MM.1S (cell line): ENCODE results near the gene TMA16.

Experiments used
- DNase-seq: peaks from one replicate; pipeline ENCODE4 v3.0.0-alpha.2; 2015
- H2AFZ ChIP-seq: fragments of 300-600 bp; sonication (generic); 2 replicates; pipeline ENCODE4 v1.6.0; 2016; ENCODE audit warnings: antibody characterized with exemption, low read length
- H3F3A ChIP-seq: fragments of 300-600 bp; sonication (generic); 2 replicates; pipeline ENCODE4 v1.6.1; 2016; ENCODE audit warnings: mild to moderate bottlenecking, antibody characterized with exemption, low read length, moderate library complexity, mixed read lengths; ENCODE audit not compliant: insufficient read depth
- H3K27ac ChIP-seq: fragments of 300-600 bp; sonication (generic); 2 replicates; pipeline ENCODE4 v1.5.1; 2016; ENCODE audit warnings: mild to moderate bottlenecking, low read length
- H3K27me3 ChIP-seq: fragments of 300-600 bp; sonication (generic); replicated peaks from 2 replicates; pipeline ENCODE4 v1.6.0; 2016; ENCODE audit warnings: low read length; ENCODE audit not compliant: insufficient read depth
- H3K36me3 ChIP-seq: fragments of 300-600 bp; sonication (generic); replicated peaks from 2 replicates; pipeline ENCODE4 v1.6.1; 2016; ENCODE audit warnings: mild to moderate bottlenecking, low read length, mixed read lengths; ENCODE audit not compliant: insufficient read depth
- H3K4me1 ChIP-seq: fragments of 300-600 bp; sonication (generic); 2 replicates; pipeline ENCODE4 v1.6.1; 2016; ENCODE audit warnings: low read length, mixed read lengths
- H3K4me2 ChIP-seq: fragments of 300-600 bp; sonication (generic); 2 replicates; pipeline ENCODE4 v1.6.0; 2016; ENCODE audit warnings: low read depth, low read length
- H3K4me3 ChIP-seq: fragments of 300-600 bp; sonication (generic); 2 replicates; pipeline ENCODE4 v1.5.1; 2016; ENCODE audit warnings: low read length, mixed read lengths
- H3K79me2 ChIP-seq: fragments of 300-600 bp; sonication (generic); 2 replicates; pipeline ENCODE4 v1.6.1; 2016; ENCODE audit warnings: mixed run types, low read length, mixed read lengths
- H3K9ac ChIP-seq: fragments of 300-600 bp; sonication (generic); 2 replicates; pipeline ENCODE4 v1.6.1; 2016; ENCODE audit warnings: low read length, mixed read lengths
- H3K9me2 ChIP-seq: fragments of 300-600 bp; sonication (generic); replicated peaks from 2 replicates; pipeline ENCODE4 v1.6.1; 2016; ENCODE audit warnings: mild to moderate bottlenecking, low read length, mixed read lengths; ENCODE audit not compliant: insufficient read depth
- H3K9me3 ChIP-seq: fragments of 300-600 bp; sonication (generic); replicated peaks from 2 replicates; pipeline ENCODE4 v1.6.1; 2016; ENCODE audit warnings: mild to moderate bottlenecking, low read length, mixed read lengths; ENCODE audit not compliant: insufficient read depth
- H4K20me1 ChIP-seq: fragments of 300-600 bp; sonication (generic); 2 replicates; pipeline ENCODE4 v1.6.1; 2016; ENCODE audit warnings: mild to moderate bottlenecking, low read length, moderate library complexity, mixed read lengths; ENCODE audit not compliant: insufficient read depth
- CTCF ChIP-seq: fragments of 300-600 bp; sonication (generic); IDR thresholded peaks from 2 replicates; pipeline ENCODE4 v1.5.1; 2016; ENCODE audit warnings: antibody characterized with exemption, low read length, mixed read lengths
- EZH2 ChIP-seq: fragments of 300-600 bp; sonication (generic); optimal IDR thresholded peaks from 2 replicates; pipeline ENCODE3; 2017; ENCODE audit warnings: low read depth, mild to moderate bottlenecking, antibody characterized with exemption, low read length, mixed read lengths
- EZH2phosphoT487 ChIP-seq: fragments of 300-600 bp; sonication (generic); IDR thresholded peaks from 2 replicates; pipeline ENCODE4 v1.6.1; 2018; ENCODE audit warnings: antibody characterized with exemption, low read length

TMA16 gene

GRCh38 chr4:163563592-163563991 lies 69.1 kb downstream of the TMA16 start:
- no peak overlapping the region for H3K4me2 ChIP-seq
- H3K4me1 ChIP-seq, result no peaks in the 10 kb centered on the region
- no peak for DNase-seq
- H3K9ac ChIP-seq, result no peak overlapping the region
- TF ChIP-seq CTCF, result no peak
- TF ChIP-seq EZH2, result no peak
- TF ChIP-seq EZH2phosphoT487, result no peak
- H3K79me2 ChIP-seq, result no peaks in the 10 kb centered on the region
- H3K4me3 ChIP-seq, result no peak overlapping the region
- no peaks in the 10 kb centered on the region for H3K9me2 ChIP-seq
- H3K36me3 ChIP-seq, result no peaks in the 10 kb centered on the region
- no peaks in the 10 kb centered on the region for H3K27me3 ChIP-seq
- no peaks in the 10 kb centered on the region for H3F3A ChIP-seq
- no peaks in the 10 kb centered on the region for H4K20me1 ChIP-seq
- no peak overlapping the region for H2AFZ ChIP-seq
- H3K27ac ChIP-seq, result no peak overlapping the region
- H3K9me3 ChIP-seq, result no peaks in the 10 kb centered on the region

- no peaks in the 10 kb centered on the region for H3K36me3 ChIP-seq
- H3K9me2 ChIP-seq, result no peaks in the 10 kb centered on the region
- no peak overlapping the region for H3K9ac ChIP-seq
- no peak for TF ChIP-seq CTCF
- TF ChIP-seq EZH2, result no peak
- no peak for TF ChIP-seq EZH2phosphoT487
- no peaks in the 10 kb centered on the region for H4K20me1 ChIP-seq
- H3K9me3 ChIP-seq, result no peaks in the 10 kb centered on the region
- H3K79me2 ChIP-seq, result no peaks in the 10 kb centered on the region
- H3K27me3 ChIP-seq, result no peaks in the 10 kb centered on the region
- no peaks in the 10 kb centered on the region for H3F3A ChIP-seq
- no peak for DNase-seq
- H3K4me1 ChIP-seq, result no peaks in the 10 kb centered on the region
- H2AFZ ChIP-seq, result no peak overlapping the region
- no peak overlapping the region for H3K4me2 ChIP-seq
- no peak overlapping the region for H3K4me3 ChIP-seq
- no peak overlapping the region for H3K27ac ChIP-seq
Observed at GRCh38 chr4:163564221-163564720, 69.8 kb downstream of the TMA16 start.

GRCh38 chr4:163565226-163566135 lies 71.0 kb downstream of the TMA16 start:
- no peak for TF ChIP-seq CTCF
- TF ChIP-seq EZH2, result no peak
- TF ChIP-seq EZH2phosphoT487, result no peak
- Histone ChIP-seq H3K27ac (no peak overlapping the region), H2AFZ (no peak overlapping the region), H3F3A (no peaks in the 10 kb centered on the region), H4K20me1 (no peaks in the 10 kb centered on the region), H3K4me1 (no peaks in the 10 kb centered on the region), H3K4me2 (no peak overlapping the region), H3K4me3 (no peak overlapping the region), H3K9me2 (no peaks in the 10 kb centered on the region), H3K9ac (no peak overlapping the region), H3K27me3 (no peaks in the 10 kb centered on the region), H3K36me3 (no peaks in the 10 kb centered on the region), H3K9me3 (no peaks in the 10 kb centered on the region), H3K79me2 (no peaks in the 10 kb centered on the region)
- DNase-seq, result no peak
